Stimulated activated CD8-positive, alpha-beta memory T cell treated with anti-CD3 and anti-CD28 coated beads, Interleukin-12 subunit alpha, Interleukin-12 subunit beta, amount 100 ng/mL, for 24 hours (primary cell): ENCODE measurements around the gene EMILIN3.
"Not testable (repeated sequence)": the region's sequence is repeated elsewhere in the genome, so short reads cannot be mapped to it uniquely, and the experiment has no call there.

Source experiments
- DNase-seq: peaks from one replicate; pipeline ENCODE4 v3.0.0-alpha.2; 2020; ENCODE audit errors: extremely low read depth

EMILIN3 gene

DNA sequence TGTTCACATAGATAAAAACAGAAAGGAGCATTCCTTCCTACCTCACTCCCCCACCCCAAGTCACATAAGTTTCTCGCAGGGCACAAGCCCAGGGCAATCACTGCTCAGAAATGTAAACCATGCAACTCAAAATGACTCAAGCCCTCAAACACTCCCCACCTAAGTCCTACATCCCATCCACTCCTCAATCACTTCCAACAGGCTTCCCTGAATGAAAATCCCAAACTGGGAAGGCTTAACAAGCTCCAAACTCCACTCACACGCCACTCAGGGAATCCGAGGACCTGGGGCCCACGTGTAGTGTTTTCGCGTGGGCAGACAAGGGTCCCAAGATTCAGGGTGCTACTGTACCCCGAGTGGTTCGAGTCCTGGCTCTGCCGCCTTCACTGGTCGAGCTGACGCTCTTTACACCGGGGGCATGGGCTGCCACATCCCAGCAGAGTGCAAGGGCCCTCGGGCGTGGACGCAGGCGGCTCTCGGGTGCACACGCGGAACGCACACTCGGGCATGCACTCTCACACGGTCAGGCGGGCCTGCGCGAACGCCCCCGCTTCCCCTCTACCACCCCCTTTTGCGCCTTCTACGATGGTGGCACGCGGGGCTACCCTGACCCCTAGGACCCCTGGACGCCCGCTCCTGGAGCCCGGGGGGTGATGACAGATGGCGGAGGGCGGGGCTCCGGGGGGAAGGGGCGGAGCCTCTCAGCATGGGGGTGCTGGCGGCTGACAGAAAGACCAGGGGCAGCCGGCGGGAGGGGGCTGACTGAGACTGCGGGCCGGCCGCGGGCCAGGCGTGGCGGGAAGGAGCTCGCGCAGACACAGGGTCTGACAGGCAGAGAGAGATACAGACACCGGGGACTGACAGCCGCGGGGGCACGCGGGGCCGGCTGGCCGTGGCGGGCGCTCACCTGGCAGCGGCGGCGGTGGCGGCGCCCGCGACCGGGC lies 49.7 kb downstream of the EMILIN3 start:
- peak; percentile 47 for DNase-seq

GRCh38 chr20:41316051-41316450 lies 50.6 kb downstream of the EMILIN3 start:
- no peak for DNase-seq

DNA sequence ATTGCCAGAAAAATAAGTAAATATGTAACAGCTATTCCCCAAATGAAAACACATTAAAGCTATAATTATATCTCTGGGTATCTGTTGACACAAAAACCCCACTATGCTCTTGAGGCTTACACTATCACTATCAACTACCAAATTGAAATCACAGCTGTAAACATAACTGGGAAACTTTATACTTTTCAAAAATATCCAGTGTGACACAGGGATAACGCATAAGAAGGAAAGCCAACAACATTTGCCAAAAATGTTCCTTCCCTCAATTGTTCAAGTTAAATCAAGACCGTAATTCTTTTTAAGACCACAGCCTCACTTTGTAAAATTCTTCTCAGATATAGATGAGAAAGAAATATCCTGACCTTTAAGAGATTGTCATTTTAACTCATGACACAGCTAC lies 52.2 kb downstream of the EMILIN3 start:
- DNase-seq = no peak

DNA sequence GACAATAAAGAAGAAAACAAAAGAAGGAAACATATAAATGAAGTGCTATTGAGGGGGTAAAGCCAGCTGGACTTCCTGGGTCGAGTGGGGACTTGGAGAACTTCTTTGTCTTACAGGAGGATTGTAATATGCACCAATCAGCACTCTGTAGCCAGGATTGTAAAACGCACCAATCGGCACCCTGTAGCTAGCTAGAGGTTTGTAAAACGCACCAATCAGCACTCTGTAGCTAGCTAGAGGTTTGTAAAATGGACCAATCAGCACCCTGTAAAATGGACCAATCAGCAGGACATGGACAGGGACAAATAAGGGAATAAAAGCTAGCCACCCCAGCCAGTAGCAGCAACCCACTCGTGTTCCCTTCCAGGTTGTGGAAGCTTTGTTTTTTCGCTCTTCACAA lies 54.6 kb downstream of the EMILIN3 start:
- DNase-seq = not testable (repeated sequence)
